Activated naive CD4-positive, alpha-beta T cell treated with Interleukin-2 at 50 U/mL for 16 hours (primary cell): Measurements from ENCODE around the gene ATP5PO.
"Not testable (repeated sequence)": the region's sequence is repeated elsewhere in the genome, so short reads cannot be mapped to it uniquely, and the experiment has no call there.

ENCODE experiments used
- DNase-seq: peaks from one replicate; pipeline ENCODE4 v3.0.0-alpha.2; 2020

The ATP5PO gene

DNA sequence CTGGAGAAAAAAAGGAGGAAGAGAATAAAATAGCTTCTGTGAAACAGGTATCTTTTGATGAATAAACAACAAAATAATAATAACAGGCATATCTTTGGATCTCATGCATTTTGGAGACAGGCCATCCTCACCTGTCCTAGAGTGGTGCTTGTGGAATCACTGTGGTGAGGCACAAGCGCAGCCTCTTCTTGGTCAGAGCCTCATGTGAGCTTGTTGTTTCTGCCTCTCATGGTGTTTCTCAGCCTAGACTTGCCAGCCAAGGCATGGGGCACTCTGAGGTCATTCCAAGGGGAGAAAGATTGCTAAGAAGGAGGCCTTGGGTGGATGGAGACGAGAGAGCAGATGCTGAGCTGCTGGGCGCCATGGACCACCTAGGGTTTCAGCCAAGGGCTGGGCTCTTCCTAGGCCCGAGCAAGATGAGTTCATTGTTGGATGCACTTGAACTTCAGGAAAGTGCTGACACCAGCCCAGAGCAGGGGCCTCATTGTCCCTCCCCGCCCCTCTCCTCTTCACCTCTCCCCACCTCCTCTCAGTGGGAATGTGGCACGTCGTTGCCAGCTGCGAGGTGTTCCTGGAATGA, 49.5 kb downstream of the ATP5PO start:
- DNase-seq: no peak

- DNase-seq: no peak
Observed at GRCh38 chr21:33865176-33865575, 50.4 kb downstream of the ATP5PO start.

DNA sequence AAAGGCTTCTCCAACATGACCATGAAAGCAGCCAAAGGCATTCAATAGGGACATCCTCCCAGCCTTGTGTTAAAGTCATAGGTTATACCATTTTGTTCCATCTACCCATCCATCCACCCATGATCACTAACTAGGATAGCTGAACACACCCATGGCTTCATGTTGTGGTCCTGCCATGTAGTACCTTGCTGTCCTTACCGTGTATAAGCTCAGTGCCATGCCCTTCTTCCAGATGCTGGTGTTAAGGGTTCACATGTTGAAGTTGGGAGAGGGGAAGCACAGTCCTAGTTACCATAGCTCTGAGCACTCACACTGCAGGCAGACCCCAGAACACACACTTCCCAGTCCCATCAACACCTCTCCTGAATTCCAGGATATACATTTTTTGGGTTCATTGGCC, 51.5 kb downstream of the ATP5PO start:
- DNase-seq: no peak

DNA sequence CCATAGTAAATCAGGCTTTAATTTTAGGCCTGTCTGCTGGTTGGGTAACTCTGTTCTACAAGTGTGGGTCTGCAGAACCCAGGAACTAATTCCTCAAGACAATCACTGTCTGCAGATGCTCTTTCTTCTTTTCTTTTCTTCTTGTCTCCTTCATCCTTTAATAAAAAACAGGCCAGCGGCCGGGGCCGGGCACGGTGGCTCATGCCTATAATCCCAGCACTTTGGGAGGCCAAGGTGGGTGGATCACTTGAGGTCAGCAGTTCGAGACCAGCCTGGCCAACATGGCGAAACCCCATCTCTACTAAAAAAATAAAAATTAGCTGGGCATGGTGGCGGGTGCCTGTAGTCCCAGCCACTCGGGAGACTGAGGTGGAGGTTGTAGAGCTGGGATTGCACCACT, 52.4 kb downstream of the ATP5PO start:
- DNase-seq: not testable (repeated sequence)

- DNase-seq: no peak
Observed at GRCh38 chr21:33861125-33861524, 54.5 kb downstream of the ATP5PO start.

- DNase-seq: no peak
Observed at GRCh38 chr21:33860332-33860879, 55.2 kb downstream of the ATP5PO start.

DNA sequence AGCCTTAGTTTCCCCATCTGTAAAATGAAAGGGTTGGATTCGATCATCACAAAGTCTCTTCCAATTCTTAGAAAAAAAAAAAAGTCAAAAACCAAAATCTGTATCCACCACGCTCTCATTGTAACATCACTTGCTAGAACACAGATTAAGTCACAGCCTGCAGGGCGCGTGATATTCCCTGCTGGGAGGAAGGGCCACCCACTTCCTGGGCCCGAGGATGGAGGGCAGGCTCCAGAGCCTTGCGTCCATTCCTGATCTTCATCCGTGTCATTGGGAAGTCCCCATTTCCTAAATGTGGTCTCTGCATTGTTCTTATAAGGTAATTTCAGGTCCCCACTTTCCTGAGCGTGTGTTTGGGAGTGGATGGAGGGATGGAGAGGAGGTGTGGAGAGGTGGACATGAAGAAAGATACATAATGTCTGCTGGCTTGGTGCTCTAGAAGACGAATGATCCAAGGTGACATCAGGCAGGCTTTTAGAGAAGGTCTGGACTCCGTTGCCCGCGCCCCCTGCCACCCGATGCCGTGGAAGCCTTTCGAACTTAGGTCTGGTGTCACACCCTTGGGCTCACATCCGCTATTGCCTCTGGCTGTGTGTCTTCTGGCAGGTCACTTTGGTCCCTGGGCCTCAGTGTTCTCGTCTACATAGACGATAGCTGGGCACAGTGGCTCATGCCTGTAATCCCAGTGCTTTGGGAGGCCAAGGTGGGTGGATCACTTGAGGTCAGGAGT, 56.1 kb downstream of the ATP5PO start:
- DNase-seq: no peak

GRCh38 chr21:33858667-33859372, 56.8 kb downstream of the ATP5PO start:
- DNase-seq: no peak

GRCh38 chr21:33857846-33858666, 57.5 kb downstream of the ATP5PO start:
- no peak for DNase-seq

- DNase-seq: no peak
Observed at GRCh38 chr21:33856893-33857527, 58.6 kb downstream of the ATP5PO start.

DNA sequence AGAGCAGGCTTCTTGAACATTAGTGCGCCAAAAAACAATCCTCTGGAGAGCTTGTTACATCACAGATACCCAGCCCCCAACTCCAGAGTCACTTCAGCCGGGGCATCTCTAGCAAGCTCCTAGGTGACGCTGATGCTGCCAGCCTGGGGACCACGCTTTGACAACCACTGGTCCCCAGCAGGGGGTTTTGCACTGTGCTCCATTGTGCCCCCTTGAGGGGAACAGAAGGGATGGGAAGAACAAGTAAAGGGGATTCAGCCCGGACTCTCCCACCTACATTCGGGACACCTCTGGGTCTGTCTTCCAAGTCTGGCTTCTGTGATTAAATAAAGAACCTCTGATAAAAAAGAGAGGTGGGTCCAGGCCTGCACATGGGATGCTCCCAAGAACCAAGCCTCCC, 60.4 kb downstream of the ATP5PO start:
- DNase-seq: no peak

DNA sequence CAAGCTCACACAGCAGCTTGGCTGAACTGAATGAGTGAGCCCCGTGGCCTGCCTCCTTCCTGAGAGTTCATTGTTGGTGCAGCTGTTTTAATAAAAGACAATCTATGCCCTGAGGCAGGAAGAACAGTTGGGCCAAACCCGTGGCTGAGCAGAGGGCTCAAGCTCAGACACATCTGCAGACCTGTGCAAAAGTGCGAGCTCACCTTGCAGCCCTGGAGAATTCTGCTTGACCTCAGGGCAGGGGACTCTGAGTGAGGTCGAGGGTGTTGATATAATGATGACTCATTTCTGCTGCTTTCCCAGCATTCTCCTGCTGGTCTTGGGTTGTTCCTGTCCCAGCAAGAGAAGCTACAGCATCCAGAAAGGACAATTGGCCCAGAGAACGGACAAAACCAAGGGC, 61.0 kb downstream of the ATP5PO start:
- DNase-seq: no peak
